Measurements from ENCODE around the gene TPSAB1.

TPSAB1 gene

GRCh38 chr16:1283296-1283695 lies 42.8 kb downstream of the TPSAB1 start:
- no peaks in the 10 kb centered on the region for H3K4me1 Mint-ChIP-seq

GRCh38 chr16:1283996-1284616 lies 43.6 kb downstream of the TPSAB1 start:
- DNase-seq, result no peak
- no peak for ATAC-seq
- H3K27me3 Mint-ChIP-seq, result peaks cover 11% of the 10 kb centered on the region
- no peak overlapping the region for H3K4me3 Mint-ChIP-seq
- no peaks in the 10 kb centered on the region for H3K9me3 Mint-ChIP-seq
- no peaks in the 10 kb centered on the region for H3K36me3 Mint-ChIP-seq (ENCODE audit: low read depth)
- H3K27ac Mint-ChIP-seq, result no peak overlapping the region
- H3K4me1 Mint-ChIP-seq, result peaks cover under 1% of the 10 kb centered on the region

More at GRCh38 chr16:1283296-1283695, 42.8 kb downstream of the TPSAB1 start:
- H3K36me3 Mint-ChIP-seq (ENCODE audit: low read depth), result no peaks in the 10 kb centered on the region
- DNase-seq (no peak), ATAC-seq (no peak)
- no peak overlapping the region for H3K4me3 Mint-ChIP-seq
- H3K9me3 Mint-ChIP-seq, result no peaks in the 10 kb centered on the region
- no peak overlapping the region for H3K27ac Mint-ChIP-seq
- H3K27me3 Mint-ChIP-seq, result peaks cover 6% of the 10 kb centered on the region

GRCh38 chr16:1285669-1286512 lies 45.4 kb downstream of the TPSAB1 start:
- DNase-seq (no peak), ATAC-seq (no peak)
- no peak overlapping the region for H3K27ac Mint-ChIP-seq
- H3K36me3 Mint-ChIP-seq (ENCODE audit: low read depth), result no peaks in the 10 kb centered on the region
- H3K27me3 Mint-ChIP-seq, result peaks cover 25% of the 10 kb centered on the region
- H3K4me1 Mint-ChIP-seq, result peaks cover 2% of the 10 kb centered on the region
- no peak overlapping the region for H3K4me3 Mint-ChIP-seq
- H3K9me3 Mint-ChIP-seq, result no peaks in the 10 kb centered on the region

GRCh38 chr16:1286513-1287094 lies 46.1 kb downstream of the TPSAB1 start:
- ATAC-seq, result no peak
- Mint-ChIP-seq H3K9me3 (no peaks in the 10 kb centered on the region), H3K27ac (no peak overlapping the region), H3K36me3 (ENCODE audit: low read depth) (no peaks in the 10 kb centered on the region), H3K27me3 (peaks cover 32% of the 10 kb centered on the region), H3K4me1 (peaks cover 2% of the 10 kb centered on the region), H3K4me3 (no peak overlapping the region)
- DNase-seq, result no peak

- no peak overlapping the region for H3K4me3 Mint-ChIP-seq
- ATAC-seq, result no peak
- DNase-seq, result no peak
- H3K27ac Mint-ChIP-seq, result no peak overlapping the region
- H3K4me1 Mint-ChIP-seq, result peaks cover 2% of the 10 kb centered on the region
- no peaks in the 10 kb centered on the region for H3K9me3 Mint-ChIP-seq
- peaks cover 43% of the 10 kb centered on the region for H3K27me3 Mint-ChIP-seq
- H3K36me3 Mint-ChIP-seq (ENCODE audit: low read depth), result no peaks in the 10 kb centered on the region
Measured at GRCh38 chr16:1287982-1288670, 47.6 kb downstream of the TPSAB1 start.

GRCh38 chr16:1288813-1289476 lies 48.4 kb downstream of the TPSAB1 start:
- Mint-ChIP-seq H3K36me3 (ENCODE audit: low read depth) (no peaks in the 10 kb centered on the region), H3K4me1 (peaks cover 2% of the 10 kb centered on the region), H3K4me3 (no peak overlapping the region), H3K27ac (no peak overlapping the region), H3K27me3 (peaks cover 46% of the 10 kb centered on the region), H3K9me3 (no peaks in the 10 kb centered on the region)
- ATAC-seq (no peak), DNase-seq (peak; percentile 32)

GRCh38 chr16:1289477-1289866 lies 49.0 kb downstream of the TPSAB1 start:
- ATAC-seq (no peak), DNase-seq (no peak)
- peaks cover 2% of the 10 kb centered on the region for H3K4me1 Mint-ChIP-seq
- H3K4me3 Mint-ChIP-seq, result no peak overlapping the region
- no peaks in the 10 kb centered on the region for H3K9me3 Mint-ChIP-seq
- peaks cover 48% of the 10 kb centered on the region for H3K27me3 Mint-ChIP-seq
- no peaks in the 10 kb centered on the region for H3K36me3 Mint-ChIP-seq (ENCODE audit: low read depth)
- no peak overlapping the region for H3K27ac Mint-ChIP-seq

GRCh38 chr16:1290063-1290501 lies 49.6 kb downstream of the TPSAB1 start:
- Mint-ChIP-seq H3K27ac (no peak overlapping the region), H3K27me3 (peaks cover 50% of the 10 kb centered on the region), H3K4me1 (peaks cover 2% of the 10 kb centered on the region), H3K36me3 (ENCODE audit: low read depth) (no peaks in the 10 kb centered on the region), H3K4me3 (no peak overlapping the region), H3K9me3 (no peaks in the 10 kb centered on the region)
- DNase-seq (no peak), ATAC-seq (no peak)

GRCh38 chr16:1290860-1291575 lies 50.5 kb downstream of the TPSAB1 start:
- Mint-ChIP-seq H3K4me3 (no peak overlapping the region), H3K27me3 (peaks cover 55% of the 10 kb centered on the region), H3K27ac (no peak overlapping the region), H3K4me1 (peaks cover 2% of the 10 kb centered on the region), H3K9me3 (no peaks in the 10 kb centered on the region), H3K36me3 (ENCODE audit: low read depth) (no peaks in the 10 kb centered on the region)
- DNase-seq (no peak), ATAC-seq (no peak)

GRCh38 chr16:1291576-1291974 lies 51.1 kb downstream of the TPSAB1 start:
- Mint-ChIP-seq H3K4me1 (peaks cover 3% of the 10 kb centered on the region), H3K36me3 (ENCODE audit: low read depth) (no peaks in the 10 kb centered on the region), H3K27ac (no peak overlapping the region), H3K4me3 (no peak overlapping the region), H3K9me3 (no peaks in the 10 kb centered on the region), H3K27me3 (peaks cover 55% of the 10 kb centered on the region)
- DNase-seq (no peak), ATAC-seq (no peak)
